SK-N-MC (cell line): ENCODE results near the gene CLNK.

Source experiments
- DNase-seq: peaks from one replicate; pipeline ENCODE4 v3.0.0-alpha.2; 2011; ENCODE audit warnings: low read depth, low spot score
- H3K27ac ChIP-seq: fragments of 200-600 bp; sonication (generic); 2 replicates; pipeline ENCODE4 v1.5.1; 2016; ENCODE audit warnings: mixed run types
- H3K36me3 ChIP-seq: fragments of 200-600 bp; sonication (generic); 2 replicates; pipeline ENCODE4 v1.6.1; 2017; ENCODE audit warnings: antibody characterized with exemption, low read length, mixed read lengths; ENCODE audit not compliant: insufficient read depth
- H3K4me3 ChIP-seq: fragments of 200-600 bp; sonication (generic); 2 replicates; pipeline ENCODE4 v1.5.1; 2016
- H3K9ac ChIP-seq: fragments of 200-600 bp; sonication (generic); 2 replicates; pipeline ENCODE4 v1.8.0; 2017; ENCODE audit warnings: mixed run types, mixed read lengths; ENCODE audit not compliant: insufficient read length
- H3K9me3 ChIP-seq: fragments of 200-600 bp; sonication (generic); 2 replicates; pipeline ENCODE4 v1.6.1; 2017; ENCODE audit warnings: low read depth, mild to moderate bottlenecking, antibody characterized with exemption, low read length, moderate library complexity, mixed read lengths
- EZH2 ChIP-seq: fragments of 200-600 bp; sonication (generic); IDR thresholded peaks from one replicate; pipeline ENCODE4 v1.6.1; 2017; ENCODE audit warnings: antibody characterized with exemption
- FOXP2 ChIP-seq: optimal IDR thresholded peaks from 2 replicates; pipeline ENCODE3; 2011; ENCODE audit warnings: mild to moderate bottlenecking, moderate library complexity; ENCODE audit not compliant: insufficient read depth; ENCODE audit errors: extremely low read length, control extremely low read depth
- POLR2AphosphoS5 ChIP-seq: IDR thresholded peaks from 2 replicates; pipeline ENCODE4 v1.6.1; 2012; ENCODE audit warnings: mild to moderate bottlenecking, low read depth, low read length, borderline replicate concordance

Gene CLNK

DNA sequence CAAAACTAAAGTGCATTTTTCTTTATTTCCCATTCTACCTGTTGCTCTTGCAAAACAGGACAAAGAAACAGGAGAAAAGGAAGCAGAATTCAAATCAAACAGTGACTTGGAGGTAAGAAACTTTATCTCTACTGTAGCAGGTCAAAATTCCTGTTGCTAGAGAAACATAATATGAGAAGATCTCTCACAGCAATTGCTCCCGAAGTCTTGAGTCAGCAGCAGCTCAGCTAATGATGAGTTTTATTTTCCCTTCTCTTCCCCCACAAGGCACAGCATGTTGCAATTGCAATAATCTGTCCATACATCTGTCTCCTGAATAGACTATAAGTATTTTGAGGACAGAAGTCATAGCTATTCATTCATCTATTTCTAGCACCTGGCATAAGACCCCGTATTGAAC lies 112.7 kb downstream of the CLNK start:
- Histone ChIP-seq H3K9ac (no peak overlapping the region), H3K9me3 (no peaks in the 10 kb centered on the region), H3K27ac (no peak overlapping the region), H3K4me3 (no peak overlapping the region), H3K36me3 (no peaks in the 10 kb centered on the region)
- DNase-seq: no peak
- TF ChIP-seq POLR2AphosphoS5 (no peak), EZH2 (no peak), FOXP2 (no peak)

DNA sequence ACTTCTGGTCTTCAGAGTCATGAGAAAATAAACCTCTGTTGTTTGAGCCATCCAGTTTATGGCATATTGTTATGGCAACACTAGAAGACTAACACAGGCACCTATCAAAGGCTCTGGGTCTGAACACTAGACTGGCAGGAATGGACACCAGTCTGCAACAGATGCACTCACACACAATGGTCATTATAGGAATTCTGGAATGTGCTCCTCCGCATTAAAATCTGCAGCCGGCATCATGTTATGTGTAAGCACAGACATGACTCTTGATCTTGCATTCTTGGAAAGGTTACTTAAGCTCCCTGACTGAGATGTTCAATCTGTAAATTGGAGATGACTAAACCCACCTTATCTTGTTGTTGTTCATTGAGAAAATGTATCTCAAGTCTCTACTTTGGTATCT lies 115.1 kb downstream of the CLNK start:
- Histone ChIP-seq H3K27ac (no peak overlapping the region), H3K4me3 (no peak overlapping the region), H3K36me3 (no peaks in the 10 kb centered on the region), H3K9me3 (no peaks in the 10 kb centered on the region), H3K9ac (no peak overlapping the region)
- no peak for DNase-seq
- TF ChIP-seq POLR2AphosphoS5 (no peak), EZH2 (no peak), FOXP2 (no peak)

GRCh38 chr4:10567766-10568165 lies 116.8 kb downstream of the CLNK start:
- Histone ChIP-seq H3K27ac (no peak overlapping the region), H3K4me3 (no peak overlapping the region), H3K9ac (no peak overlapping the region), H3K9me3 (no peaks in the 10 kb centered on the region), H3K36me3 (no peaks in the 10 kb centered on the region)
- DNase-seq: no peak
- TF ChIP-seq EZH2: no peak
- no peak for TF ChIP-seq POLR2AphosphoS5
- no peak for TF ChIP-seq FOXP2

GRCh38 chr4:10565166-10565780 lies 119.3 kb downstream of the CLNK start:
- H3K9me3 ChIP-seq: no peaks in the 10 kb centered on the region
- H3K9ac ChIP-seq: no peak overlapping the region
- H3K36me3 ChIP-seq: no peaks in the 10 kb centered on the region
- no peak overlapping the region for H3K27ac ChIP-seq
- no peak overlapping the region for H3K4me3 ChIP-seq
- DNase-seq: no peak
- TF ChIP-seq POLR2AphosphoS5 (no peak), EZH2 (no peak), FOXP2 (no peak)

- TF ChIP-seq FOXP2 (no peak), EZH2 (no peak), POLR2AphosphoS5 (no peak)
- Histone ChIP-seq H3K9me3 (no peaks in the 10 kb centered on the region), H3K4me3 (no peak overlapping the region), H3K9ac (no peak overlapping the region), H3K36me3 (no peaks in the 10 kb centered on the region), H3K27ac (no peak overlapping the region)
- peak; percentile 22 for DNase-seq
Observed at GRCh38 chr4:10554694-10555093, 129.9 kb downstream of the CLNK start.

- no peak overlapping the region for H3K4me3 ChIP-seq
- TF ChIP-seq POLR2AphosphoS5 (no peak), FOXP2 (no peak), EZH2 (no peak)
Observed at GRCh38 chr4:10554121-10554520, 130.4 kb downstream of the CLNK start.

GRCh38 chr4:10552591-10553280 lies 131.8 kb downstream of the CLNK start:
- H3K9ac ChIP-seq: no peak overlapping the region
- no peak for DNase-seq
- no peaks in the 10 kb centered on the region for H3K9me3 ChIP-seq
- no peaks in the 10 kb centered on the region for H3K36me3 ChIP-seq
- no peak for TF ChIP-seq EZH2
- no peak for TF ChIP-seq POLR2AphosphoS5
- TF ChIP-seq FOXP2: no peak
- H3K4me3 ChIP-seq: no peak overlapping the region
- no peak overlapping the region for H3K27ac ChIP-seq

More at GRCh38 chr4:10554121-10554520, 130.4 kb downstream of the CLNK start:
- no peak overlapping the region for H3K9ac ChIP-seq
- no peak overlapping the region for H3K27ac ChIP-seq
- H3K9me3 ChIP-seq: no peaks in the 10 kb centered on the region
- no peak for DNase-seq
- no peaks in the 10 kb centered on the region for H3K36me3 ChIP-seq

DNA sequence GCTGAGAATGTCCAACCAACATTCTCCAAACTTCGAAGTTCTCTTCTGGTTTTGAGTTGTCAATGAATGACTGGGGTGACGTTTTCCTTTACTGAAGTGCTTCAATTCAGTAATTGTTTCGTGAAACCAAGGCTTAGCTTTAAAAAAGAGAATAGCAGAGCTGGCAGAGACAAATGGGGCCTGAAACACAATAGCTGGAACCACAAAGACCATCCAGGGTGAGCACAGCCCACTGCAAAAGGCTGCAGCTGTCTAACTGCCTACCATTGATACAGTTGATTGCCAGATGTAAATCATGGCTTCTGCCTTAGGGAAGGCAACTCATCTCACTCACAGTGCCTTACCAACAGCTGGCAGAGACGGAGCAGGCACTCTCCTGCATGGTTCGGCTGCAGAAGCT lies 148.7 kb downstream of the CLNK start:
- no peak for DNase-seq
- Histone ChIP-seq H3K9me3 (no peaks in the 10 kb centered on the region), H3K36me3 (no peaks in the 10 kb centered on the region), H3K9ac (no peak overlapping the region), H3K27ac (no peak overlapping the region), H3K4me3 (no peak overlapping the region)
- no peak for TF ChIP-seq POLR2AphosphoS5
- no peak for TF ChIP-seq FOXP2
- no peak for TF ChIP-seq EZH2
